Measurements from ENCODE around the gene SIDT1.

Gene SIDT1

DNA sequence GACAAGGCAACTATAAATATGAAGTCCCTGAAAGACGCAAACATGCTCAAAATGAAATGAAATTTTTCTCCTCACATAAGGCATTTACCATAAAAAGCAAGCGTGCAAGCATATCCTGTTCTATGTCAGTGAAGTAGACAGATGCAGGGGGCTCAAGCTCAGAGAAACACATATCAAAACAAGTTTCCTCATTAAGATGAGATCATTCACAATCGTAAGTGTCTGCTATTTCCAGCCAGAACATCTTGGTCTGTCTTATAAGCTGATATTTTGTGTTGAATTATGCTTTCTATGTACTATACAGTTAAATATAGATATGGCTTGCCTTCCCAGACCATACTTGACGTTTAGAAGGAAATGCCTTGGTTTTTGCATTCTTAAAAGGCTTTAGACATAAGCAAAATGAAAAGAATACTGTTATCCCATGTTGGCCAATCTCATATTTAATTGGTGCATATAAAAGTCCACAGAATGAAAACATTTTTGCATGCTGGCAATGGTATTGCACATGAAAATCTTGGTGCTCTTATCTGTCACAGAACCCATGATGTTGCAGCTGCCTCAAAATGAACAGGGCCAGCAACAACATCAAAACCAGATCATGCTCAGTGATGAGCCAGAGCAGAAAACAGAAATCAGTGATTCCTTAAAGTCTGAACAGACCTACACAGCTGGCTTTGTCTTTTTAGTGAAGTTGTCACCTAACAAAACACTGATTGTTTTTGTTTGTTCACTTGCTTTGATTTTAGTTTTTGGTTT lies 65.4 kb downstream of the SIDT1 start:
- DNase-seq (ENCODE audit: low read depth), result no peak

DNA sequence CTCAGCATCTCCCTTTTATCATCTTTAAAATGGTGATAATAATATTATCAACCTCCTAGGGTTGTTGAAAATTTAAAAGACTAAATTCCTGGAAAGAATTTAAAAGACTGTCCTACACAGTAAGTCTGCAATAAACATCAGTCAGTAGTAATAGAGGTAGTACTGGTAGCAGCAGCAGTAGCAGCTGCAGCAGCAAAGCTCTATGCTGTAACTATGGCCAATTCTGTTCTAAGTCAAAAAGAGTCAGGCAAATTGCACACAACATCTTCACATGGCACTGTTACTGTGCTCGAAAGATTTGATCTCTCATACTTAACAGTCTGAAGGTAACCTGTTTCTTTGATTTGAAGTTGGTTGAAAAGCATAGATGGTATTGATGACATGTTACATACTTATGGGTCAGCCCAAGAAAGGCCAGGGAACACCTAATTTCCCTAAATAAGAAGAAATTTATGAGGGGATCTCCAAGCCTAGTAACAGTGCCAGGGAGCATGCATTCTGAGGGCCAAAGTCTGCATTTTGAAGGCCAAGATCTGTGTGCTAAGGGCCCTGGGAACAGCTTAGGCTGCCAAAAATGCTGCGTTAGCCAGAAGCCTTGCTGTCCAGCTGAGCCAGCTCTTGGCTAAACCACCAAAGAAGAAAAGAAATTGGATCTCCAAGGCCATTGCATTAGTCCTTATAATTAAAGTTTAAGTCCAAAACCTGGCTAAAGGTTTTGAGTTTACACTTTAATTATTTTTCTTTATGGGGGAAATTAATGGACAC lies 68.2 kb downstream of the SIDT1 start:
- no peak for DNase-seq (ENCODE audit: low read depth)

DNA sequence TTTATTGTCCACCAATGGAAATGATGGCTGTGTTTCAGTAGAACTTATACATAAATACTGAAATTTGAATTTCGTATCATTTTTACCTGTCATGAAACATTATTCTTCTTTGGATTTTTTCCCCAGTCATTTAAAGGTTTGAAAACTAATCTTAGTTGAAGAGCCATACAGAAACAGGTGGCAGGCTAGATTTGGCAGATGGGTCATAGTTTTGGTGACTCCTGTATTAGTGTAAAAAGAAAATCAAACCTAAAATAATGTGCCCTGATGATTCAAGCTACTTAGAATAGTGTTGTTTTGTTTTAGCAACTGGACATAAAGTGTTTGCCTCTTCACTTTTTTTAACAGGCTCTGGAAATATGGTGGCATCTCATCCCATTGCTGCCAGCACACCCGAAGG lies 68.9 kb downstream of the SIDT1 start:
- no peak for DNase-seq (ENCODE audit: low read depth)

DNA sequence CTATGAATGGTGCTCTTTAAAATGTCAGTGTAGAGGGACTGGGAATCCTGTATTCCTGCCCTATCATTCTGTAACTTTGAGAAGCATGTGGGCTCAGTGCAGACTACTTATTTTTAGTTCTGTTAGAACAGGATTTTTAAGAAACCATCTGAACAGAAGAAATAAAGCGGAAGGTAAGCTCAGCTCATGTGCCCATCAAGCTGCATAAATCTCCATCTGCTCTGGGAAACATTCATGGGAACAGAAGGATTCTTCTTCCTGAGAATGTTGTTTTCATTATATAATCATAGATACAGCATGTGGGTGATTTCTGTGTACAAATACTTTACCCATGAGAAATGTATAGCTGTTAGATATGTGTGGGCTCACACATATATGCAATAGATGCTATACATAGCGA lies 69.9 kb downstream of the SIDT1 start:
- no peak for DNase-seq (ENCODE audit: low read depth)

DNA sequence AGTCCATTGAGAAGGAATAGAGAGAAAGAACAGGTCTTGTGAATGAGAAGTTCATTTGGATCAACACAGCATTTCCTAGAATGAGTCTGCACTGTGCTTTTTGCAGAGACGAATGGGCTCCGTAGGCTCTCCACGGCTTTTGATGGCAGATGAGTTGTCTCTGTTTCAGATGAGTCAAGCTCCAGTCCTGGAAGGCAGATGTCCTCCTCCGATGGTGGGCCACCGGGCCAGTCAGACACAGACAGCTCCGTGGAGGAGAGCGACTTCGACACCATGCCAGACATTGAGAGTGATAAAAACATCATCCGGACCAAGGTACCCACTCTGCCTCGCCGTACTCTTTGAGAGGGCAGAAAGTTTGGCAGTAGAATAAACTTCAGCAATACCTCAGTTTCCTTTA lies 70.5 kb downstream of the SIDT1 start:
- DNase-seq (ENCODE audit: low read depth), result no peak

DNA sequence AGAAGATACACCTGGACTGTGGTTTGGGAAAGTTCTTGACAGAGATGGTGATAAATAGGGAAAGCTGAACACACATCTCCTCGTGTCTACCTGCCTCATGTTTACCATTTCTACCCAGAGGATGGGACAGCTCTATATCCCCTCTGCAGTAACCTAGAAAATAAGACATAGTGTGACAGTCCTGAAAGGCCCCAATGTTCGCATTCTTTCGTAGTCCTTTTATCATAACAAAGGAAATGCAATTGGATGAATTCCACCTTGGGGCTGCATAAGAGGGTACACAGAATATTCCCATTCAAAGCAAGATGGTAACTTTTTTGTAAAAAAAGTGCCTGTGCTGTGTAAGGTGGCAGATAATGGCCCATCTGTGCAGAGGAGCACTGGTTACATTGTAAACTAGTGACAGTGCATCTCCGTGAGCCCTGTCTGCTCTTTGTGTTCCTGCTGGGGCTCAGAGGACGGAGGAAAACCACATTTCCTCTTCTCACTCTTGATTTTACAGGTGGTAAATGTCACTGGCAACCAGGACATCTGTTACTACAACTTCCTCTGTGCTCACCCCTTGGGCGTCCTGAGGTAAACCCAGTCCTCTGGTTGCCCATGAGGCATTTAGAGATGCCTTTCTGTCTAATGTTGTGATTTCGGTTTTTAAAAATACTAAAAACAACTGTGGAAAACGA lies 74.3 kb downstream of the SIDT1 start:
- DNase-seq (ENCODE audit: low read depth), result peak; percentile 23

DNA sequence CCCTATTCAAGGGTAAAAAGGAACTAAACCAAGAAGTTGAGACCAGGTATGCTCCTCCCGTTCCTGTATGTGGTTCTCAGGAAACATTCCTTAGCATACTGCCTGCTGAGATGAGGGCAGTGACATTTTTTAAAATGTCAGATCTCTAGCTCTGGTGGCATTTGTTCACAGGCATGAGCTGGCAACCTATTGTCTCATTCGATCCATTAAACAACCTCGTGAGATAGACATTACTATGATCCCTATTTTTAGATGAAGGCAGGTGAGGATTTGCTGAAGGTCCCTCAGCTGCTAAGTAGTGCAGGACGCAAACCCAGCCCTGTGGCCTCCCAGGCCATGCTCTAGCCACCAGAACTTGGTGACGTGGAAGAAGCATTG lies 74.9 kb downstream of the SIDT1 start:
- no peak for DNase-seq (ENCODE audit: low read depth)

DNA sequence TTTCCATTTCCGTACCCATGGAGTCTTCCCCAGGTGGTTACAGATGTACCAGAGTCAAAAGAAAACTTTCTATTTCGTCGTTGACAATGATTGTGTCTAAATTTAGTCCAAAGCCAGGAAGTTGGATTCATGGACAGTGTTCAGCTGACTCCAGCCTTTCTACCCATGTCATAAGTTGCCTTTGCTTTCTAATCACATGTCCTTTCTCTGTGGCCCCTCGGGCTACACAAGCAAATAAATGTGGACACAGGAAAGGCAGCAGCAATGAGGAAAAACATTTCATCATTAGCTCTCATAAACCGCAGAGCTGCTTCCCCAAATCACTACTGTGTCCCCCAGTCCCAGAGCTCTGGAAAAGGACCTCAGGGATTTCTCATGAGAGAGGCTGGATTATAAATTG lies 82.0 kb downstream of the SIDT1 start:
- no peak for DNase-seq (ENCODE audit: low read depth)

DNA sequence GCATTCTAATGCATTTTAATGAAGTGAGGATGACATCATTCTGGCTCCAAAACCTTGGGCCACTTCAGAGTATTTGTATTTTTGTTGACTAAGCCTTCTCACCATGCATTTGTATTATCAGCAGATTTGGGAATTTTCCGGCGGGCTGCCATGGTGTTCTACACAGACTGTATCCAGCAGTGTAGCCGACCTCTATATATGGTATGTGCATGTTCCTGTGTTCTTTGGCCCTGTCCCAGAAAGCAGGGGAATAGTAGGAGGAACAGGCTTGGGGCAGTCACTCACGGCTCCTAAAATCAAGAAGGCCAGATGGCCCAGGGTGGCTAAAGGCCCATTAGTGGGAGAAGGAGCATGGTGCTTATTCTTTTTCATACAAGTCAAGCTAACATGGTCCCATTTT lies 83.6 kb downstream of the SIDT1 start:
- DNase-seq (ENCODE audit: low read depth), result no peak

DNA sequence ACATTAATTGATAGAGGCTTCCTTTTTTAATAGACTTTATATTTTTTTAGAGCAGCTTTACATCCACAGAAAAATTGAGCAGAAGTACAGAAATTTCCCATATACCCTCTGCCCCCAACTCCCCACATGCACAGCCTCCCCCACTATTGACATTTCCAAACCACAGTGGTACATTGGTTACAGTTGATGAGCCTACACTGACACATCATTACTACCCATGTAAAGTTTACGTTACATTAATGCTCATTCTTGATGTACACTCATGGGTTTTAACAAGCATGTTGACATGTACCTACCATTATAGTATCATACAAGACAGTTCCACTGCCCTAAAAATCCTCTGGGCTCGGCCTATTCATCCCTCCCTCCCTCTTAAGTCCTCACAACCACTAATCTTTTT lies 85.4 kb downstream of the SIDT1 start:
- no peak for DNase-seq (ENCODE audit: low read depth)

DNA sequence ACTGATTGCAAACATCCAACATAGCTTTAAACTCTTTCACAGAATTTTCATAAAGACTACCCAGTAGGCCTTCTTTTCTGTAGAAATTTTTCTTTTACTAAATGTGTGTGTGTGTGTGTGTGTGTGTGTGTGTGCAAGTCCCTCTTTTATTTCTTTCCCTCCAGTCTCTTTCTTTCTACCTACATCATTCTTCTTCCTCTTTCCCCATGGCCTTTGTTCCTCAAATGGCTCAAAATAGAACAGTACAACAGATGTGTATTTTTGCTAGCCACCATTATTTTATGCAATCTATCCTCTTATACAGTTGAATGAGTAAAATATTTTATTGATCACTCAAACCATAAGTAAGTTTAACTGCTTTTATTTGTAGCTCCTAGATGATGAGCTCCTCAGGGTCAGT lies 87.7 kb downstream of the SIDT1 start:
- DNase-seq (ENCODE audit: low read depth), result no peak

DNA sequence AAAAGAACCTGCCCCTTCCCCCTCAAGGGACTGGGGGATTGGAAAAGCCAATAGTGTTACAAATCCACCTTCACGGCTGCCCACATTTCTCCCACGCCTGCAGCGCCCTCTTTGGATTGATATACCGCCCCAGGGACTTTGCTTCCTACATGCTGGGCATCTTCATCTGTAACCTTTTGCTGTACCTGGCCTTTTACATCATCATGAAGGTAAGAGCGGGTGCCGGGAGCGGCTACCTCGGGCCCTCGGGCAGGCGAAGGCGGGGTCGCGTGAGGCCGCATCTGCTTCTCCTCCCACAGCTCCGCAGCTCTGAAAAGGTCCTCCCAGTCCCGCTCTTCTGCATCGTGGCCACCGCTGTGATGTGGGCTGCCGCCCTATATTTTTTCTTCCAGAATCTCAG lies 91.0 kb downstream of the SIDT1 start:
- DNase-seq (ENCODE audit: low read depth), result no peak

DNA sequence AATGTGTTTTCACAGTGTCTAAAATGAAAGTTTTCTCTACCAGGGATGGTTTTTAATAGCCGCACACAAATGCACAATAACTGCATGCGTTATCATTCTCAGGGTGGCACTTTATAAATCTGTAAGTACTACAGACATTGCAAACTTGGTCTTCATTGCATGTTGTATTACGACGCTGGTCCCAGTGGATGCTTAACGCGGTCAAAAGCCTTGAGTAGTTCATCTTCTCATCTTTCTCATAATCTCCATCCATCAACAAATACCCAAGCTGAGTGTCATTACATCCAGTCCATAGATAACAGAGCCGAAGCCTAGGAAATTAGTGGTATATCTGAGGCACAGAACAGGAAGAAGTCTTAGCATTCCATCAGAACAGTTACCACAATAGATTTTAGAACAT lies 91.5 kb downstream of the SIDT1 start:
- no peak for DNase-seq (ENCODE audit: low read depth)

DNA sequence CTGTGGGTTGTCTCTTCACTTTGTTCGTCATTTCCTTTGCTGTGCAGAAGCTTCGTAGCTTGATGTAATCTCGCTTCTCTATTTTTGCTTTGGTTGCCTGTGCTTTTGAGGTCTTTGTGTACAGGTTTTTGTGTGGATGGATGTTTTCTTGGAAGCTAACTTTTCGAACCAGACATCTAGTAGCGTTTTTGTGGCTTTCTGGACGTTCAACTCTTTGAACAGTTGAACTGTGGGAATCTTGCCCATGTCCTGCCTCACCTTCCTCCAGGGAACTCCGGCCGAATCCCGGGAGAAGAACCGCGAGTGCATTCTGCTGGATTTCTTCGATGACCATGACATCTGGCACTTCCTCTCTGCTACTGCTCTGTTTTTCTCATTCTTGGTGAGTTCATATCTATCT lies 93.5 kb downstream of the SIDT1 start:
- DNase-seq (ENCODE audit: low read depth), result no peak

DNA sequence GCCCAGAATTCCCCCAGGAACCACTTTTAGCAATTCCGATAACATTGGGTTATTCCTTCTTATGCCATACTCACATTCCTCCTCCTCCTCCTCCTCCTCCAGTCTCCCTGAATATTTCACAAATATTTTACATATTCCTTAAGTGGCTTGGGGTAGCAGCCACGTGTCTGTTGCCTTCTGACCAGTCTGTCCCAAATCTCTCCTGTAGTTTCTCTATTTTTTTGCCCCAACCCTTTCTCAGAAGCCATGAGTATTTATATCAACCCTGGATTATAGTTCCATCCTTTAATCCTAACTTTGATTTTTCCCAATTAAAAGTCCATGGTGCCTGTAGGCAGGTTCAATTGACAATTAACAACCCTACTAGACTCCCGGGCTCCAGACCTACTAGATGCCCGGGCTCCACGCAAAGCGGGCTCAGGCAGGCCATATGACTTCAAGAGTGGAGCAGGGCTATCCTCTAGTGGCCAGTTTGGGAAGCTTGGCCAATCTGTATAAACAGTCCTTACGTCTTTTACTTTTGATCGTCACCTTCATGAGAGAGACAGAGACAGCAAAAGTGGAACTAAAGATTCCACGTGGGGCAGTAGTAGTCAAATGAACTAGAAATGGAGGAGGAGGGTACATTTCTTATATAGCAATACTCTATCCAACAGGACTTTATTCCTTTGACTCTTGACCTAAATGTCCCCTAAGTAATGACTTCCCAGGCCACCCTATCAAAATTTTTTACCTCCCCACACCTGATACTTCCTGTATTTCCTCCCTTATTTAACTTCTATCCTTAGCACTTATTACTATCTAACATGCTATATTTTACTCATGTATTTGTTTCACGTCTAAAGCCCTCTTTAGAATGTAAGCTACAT lies 94.4 kb downstream of the SIDT1 start:
- DNase-seq (ENCODE audit: low read depth), result no peak

DNA sequence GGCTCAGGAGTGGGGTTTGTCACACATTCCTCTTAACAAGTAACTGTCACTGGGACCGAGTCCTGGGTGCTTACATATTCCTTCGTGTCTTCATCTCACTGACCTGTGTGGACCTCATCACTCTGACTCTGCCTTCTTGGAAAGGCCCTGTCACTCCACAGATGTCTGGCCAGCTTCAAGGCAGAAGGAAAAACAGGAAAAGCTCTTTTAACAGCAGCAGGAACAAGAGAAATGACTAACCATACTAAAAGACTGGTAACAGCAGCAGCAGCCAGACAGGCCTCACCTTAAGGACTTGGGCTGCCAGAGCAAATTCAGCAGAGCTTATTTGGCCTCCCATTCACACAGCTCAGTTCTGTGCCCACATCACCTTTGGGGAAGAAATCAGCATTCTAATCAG lies 96.0 kb downstream of the SIDT1 start:
- no peak for DNase-seq (ENCODE audit: low read depth)

DNA sequence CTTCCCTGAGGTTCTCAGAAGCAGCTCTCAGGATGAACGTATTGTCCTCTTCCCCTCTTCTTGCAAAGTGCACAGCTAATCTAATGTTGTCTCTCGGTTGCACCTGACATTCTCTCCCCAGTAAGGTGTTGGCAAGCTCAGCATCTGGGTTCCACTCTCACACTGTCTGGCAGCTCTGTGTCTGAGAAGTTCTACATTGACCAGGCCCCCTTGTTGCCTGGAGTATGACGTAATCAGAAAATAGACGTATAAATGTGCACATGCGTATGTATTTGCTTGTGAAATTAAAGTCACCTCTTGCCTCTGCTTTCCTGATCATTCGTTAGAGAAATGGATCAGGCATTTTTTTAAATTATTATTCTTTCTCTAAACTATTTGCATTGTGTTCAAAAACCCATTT lies 96.4 kb downstream of the SIDT1 start:
- DNase-seq (ENCODE audit: low read depth), result no peak

DNA sequence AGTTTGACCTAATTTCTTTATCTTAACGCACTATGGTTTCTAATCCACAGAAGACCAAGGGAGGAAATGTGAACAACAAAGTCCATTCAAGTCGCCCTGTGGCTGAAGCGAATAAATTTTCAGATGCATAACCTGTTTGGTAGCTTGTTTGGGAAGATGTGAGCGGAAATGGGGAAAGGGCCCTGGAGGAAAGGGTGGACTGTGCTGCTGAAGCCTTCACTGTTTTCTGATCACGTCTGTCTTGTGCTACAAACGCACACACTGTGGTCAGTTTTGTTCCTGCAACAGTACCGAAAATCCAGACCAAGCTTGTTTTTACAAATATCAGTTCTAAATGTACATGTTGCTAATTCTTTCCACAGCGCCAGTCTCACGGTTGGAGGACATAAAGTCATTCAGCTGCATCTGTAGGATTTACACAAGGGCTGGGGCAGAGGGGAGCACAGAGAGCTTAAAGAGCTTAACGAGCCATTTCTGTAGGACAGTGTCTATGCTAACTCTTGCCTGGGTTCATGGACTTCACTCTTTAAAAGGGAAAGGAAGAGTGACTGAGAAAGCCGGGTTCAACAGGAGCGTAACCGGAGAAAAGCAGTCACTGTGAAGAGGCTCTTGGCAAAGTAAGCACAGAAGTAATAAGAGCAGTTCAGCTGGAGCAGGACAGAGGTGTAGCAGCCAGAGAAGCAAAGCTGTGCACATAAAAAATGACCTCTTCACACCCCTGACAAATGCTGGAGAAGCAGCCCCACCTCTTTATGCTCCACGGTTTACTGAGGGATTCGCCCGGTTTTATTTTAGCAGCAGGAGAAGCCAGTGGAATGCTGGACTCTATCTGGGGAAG lies 97.4 kb downstream of the SIDT1 start:
- no peak for DNase-seq (ENCODE audit: low read depth)

DNA sequence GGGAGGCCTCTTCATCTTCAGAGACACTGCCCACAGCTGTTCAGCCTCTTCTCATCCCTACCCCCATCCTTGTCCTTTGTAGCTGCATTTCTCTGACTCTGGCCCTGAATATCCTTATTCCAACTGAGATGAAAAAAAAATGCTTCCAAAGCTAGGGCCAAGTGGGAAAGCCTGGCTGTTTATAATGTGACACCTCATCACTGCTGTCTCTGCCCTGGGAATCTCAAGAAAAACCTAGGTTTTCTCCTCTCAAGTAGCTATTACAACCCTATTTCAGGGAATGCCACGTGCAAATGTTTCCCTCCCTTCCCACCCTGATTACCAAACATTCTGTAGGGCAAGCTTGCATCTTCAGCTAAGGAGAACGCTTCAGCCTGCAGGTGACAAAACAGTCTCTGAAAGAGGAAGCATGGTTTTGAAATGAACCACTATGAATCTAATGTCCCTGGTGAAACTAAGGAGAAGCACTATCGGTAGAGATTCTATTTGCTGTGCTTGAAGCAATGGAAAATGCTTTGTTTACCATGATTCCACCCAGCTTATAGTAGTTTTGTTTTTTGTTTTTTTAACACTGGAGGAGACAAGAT lies 98.7 kb downstream of the SIDT1 start:
- DNase-seq (ENCODE audit: low read depth), result no peak

DNA sequence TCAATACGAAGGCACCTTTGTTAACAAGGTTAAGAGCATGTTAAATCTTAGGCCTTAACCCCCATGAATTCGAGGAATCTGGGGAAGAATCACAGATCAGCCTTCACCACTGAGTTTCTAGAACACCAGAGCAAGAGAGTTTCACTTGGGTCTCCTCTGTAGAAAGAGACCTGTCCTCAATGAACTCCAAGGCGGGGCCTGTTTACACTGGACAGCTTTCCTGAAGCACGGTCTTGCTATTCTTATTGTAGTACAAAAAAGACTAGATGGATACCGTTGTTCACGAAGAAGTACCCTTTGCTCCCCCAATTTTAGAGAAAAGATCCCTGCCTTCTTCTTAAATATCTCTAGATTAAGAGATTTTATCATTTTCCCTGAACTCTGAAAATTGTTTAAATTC lies 99.2 kb downstream of the SIDT1 start:
- DNase-seq (ENCODE audit: low read depth), result no peak
